Epithelial cell of esophagus (primary cell): ENCODE data around the gene HIPK3.

Experiments used
- DNase-seq: peaks from one replicate; pipeline ENCODE4 v3.0.0; 2010; ENCODE audit warnings: low read depth
- H3K4me3 ChIP-seq: 2 replicates; pipeline ENCODE4 v1.5.1; 2011; ENCODE audit warnings: mild to moderate bottlenecking, low read length, control low read depth
- CTCF ChIP-seq: IDR thresholded peaks from 2 replicates; pipeline ENCODE4 v1.5.1; 2011; ENCODE audit warnings: low read depth, mild to moderate bottlenecking, low read length, control low read depth, inconsistent platforms; ENCODE audit not compliant: insufficient read depth; ENCODE audit errors: missing control alignments

HIPK3 gene

GRCh38 chr11:33383075-33383919 is 126.1 kb downstream of the HIPK3 start:
- H3K4me3 ChIP-seq = no peak overlapping the region
- DNase-seq = no peak
- no peak for TF ChIP-seq CTCF

GRCh38 chr11:33383920-33384209 is 126.7 kb downstream of the HIPK3 start:
- TF ChIP-seq CTCF = no peak

GRCh38 chr11:33384220-33384619 is 127.0 kb downstream of the HIPK3 start:
- TF ChIP-seq CTCF = no peak
- H3K4me3 ChIP-seq = no peak overlapping the region
- DNase-seq = no peak

More at GRCh38 chr11:33383920-33384209, 126.7 kb downstream of the HIPK3 start:
- H3K4me3 ChIP-seq = no peak overlapping the region
- DNase-seq = no peak

- no peak for TF ChIP-seq CTCF
- no peak overlapping the region for H3K4me3 ChIP-seq
- DNase-seq = no peak
Measured at GRCh38 chr11:33387581-33387980, 130.4 kb downstream of the HIPK3 start.

- TF ChIP-seq CTCF = no peak
- H3K4me3 ChIP-seq = no peak overlapping the region
- no peak for DNase-seq
Measured at GRCh38 chr11:33387996-33388395, 130.8 kb downstream of the HIPK3 start.

- DNase-seq = no peak
- TF ChIP-seq CTCF = no peak
- no peak overlapping the region for H3K4me3 ChIP-seq
Measured at GRCh38 chr11:33388793-33389525, 131.8 kb downstream of the HIPK3 start.
